HFF-Myc (cell line): ENCODE measurements around the gene UTRN.

Experiments used
- DNase-seq: peaks from one replicate; pipeline ENCODE4 v3.0.0-alpha.2; 2011; ENCODE audit warnings: low read depth; ENCODE audit errors: extremely low read depth
- H3K4me3 ChIP-seq: replicated peaks from 2 replicates; pipeline ENCODE4 v1.5.1; 2011; ENCODE audit warnings: low read depth, mild to moderate bottlenecking, control low read depth, low read length
- TF ChIP-seq, protein P1 (sequence below): IDR thresholded peaks from 2 replicates; pipeline ENCODE4 v1.5.1; 2012; ENCODE audit warnings: mild to moderate bottlenecking, low read depth, low read length, control low read depth; ENCODE audit errors: missing control alignments

UTRN gene

DNA sequence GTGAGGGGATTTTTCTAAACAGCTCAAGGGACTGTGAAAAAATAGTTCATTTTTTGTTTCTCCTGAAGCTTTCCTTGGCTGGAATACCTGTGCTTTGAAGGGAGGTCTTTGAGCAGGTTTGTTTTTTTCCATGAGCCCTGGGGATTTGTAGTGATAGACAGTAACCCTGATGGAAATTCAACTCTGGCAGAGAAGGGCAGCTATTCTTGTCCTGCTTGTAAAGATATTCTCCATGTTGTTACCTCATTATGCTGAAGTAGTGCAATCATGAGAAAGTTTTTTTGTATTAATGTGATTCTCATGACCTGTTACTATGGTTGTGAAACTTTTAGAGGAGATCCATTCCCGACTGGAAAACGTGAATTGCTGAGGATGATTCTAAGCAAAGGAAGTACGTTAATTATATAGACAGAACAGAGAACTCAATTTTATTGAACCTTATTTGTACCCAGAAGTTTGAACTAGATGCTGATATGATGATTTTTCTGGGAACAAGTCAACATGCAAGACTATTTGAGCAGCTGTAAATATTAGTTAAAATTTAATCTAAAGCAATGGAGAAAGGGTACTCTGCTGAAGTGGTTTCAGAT is 12.5 kb downstream of the UTRN start:
- TF ChIP-seq, protein P1, sequence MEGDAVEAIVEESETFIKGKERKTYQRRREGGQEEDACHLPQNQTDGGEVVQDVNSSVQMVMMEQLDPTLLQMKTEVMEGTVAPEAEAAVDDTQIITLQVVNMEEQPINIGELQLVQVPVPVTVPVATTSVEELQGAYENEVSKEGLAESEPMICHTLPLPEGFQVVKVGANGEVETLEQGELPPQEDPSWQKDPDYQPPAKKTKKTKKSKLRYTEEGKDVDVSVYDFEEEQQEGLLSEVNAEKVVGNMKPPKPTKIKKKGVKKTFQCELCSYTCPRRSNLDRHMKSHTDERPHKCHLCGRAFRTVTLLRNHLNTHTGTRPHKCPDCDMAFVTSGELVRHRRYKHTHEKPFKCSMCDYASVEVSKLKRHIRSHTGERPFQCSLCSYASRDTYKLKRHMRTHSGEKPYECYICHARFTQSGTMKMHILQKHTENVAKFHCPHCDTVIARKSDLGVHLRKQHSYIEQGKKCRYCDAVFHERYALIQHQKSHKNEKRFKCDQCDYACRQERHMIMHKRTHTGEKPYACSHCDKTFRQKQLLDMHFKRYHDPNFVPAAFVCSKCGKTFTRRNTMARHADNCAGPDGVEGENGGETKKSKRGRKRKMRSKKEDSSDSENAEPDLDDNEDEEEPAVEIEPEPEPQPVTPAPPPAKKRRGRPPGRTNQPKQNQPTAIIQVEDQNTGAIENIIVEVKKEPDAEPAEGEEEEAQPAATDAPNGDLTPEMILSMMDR = no peak
- DNase-seq = no peak
- no peak overlapping the region for H3K4me3 ChIP-seq

DNA sequence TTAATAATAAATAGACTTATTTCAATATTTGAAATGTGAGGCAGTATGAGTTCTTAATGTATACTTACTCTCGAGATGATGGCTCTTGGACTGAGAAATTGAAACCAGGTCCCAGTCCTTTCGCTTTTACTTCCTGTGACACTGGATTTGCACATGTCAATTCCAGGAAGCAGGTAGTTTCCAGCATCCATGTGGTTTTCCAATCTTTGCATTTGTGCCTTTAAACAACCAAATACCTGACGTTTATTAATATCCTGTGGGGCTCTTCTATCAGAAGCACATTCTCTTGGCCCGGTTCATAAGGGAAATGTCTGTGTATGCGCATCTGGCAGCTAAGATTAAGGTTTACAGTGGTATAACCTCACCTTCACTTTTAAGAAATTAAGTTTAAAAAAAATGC is 13.1 kb downstream of the UTRN start:
- H3K4me3 ChIP-seq = no peak overlapping the region
- TF ChIP-seq, protein P1 = no peak
- no peak for DNase-seq

DNA sequence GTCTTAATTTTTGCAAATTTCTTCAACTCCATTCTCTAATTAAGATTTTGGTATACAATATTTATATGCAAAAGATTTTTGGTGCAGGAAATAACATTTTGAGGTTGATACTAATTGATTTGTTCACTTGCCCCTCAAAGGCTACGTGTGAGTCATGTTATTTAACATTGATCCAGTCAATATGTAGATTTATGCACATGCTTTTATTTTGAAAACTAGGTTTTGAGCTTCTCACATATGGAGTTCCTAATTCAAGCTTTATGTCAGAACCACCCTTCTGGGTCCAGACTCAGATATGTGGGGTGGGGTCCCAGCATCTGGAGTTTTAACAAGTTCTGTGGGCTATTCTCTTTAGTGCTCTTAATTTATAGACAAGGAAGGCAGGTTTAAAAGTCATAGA is 13.8 kb downstream of the UTRN start:
- no peak for DNase-seq
- TF ChIP-seq, protein P1 = no peak
- H3K4me3 ChIP-seq = no peak overlapping the region

DNA sequence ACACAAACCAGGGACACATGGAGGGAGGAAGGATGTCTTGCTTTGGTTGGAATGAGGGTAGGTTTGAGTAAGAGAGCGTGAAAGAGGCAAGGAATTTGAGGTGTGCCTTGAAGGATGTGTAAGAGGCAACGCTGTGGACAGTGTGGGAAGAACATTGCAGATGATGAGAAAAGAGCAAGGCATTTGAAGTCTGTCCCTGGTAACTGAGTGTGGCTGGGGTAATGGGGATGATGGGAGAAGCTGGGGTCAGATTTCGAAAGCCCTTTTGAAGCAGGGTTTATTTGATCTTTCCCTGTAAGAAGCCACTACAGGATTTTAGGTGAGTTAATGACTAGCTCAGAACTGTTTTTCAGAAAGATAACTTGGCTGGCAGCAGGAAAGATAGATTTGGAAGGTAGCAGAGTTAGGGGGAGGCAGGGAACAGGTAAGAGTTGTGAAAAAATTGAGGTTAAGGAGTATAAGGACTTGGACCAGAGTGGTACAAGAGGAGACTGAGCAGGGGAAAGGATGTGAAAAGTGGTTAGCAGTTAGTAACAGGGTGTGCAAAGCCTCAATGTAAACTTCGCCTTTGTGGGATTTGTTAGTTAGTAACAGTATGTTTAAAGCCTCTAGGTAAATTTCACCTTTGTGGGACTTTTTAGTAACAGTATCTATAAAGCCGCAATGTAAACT is 17.7 kb downstream of the UTRN start:
- TF ChIP-seq, protein P1 = no peak
- no peak overlapping the region for H3K4me3 ChIP-seq

DNA sequence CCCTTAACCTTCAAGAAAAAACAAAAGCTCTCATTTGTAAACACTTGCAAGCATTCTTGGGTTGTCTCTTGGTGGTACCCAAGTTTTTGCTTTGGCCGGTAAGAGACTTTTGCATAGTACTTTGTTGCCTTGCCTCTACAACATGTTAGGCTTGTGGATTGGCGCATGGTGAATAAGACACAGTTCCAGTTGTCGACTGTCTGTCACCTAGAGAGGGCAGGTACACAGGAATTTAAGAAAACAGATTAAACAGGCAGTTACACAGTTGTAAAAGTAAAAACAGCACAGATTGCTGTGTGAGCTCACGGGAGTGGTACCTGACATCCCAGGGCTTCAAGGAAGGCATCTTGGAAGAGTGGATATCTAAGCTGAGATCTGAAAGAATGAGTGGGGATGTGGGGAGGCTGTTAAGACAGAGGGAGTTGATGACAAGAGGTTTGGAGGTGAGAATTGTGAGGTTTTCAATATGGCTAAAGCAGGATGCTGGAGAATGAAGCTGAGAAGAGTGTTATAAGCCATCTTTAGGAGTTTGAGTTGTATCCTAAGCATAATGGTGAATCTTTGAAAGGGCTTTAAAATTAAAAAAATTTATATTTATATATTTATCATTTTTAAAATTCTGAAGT is 19.2 kb downstream of the UTRN start:
- no peak overlapping the region for H3K4me3 ChIP-seq
- DNase-seq = no peak
- TF ChIP-seq, protein P1 = no peak

More for the DNA sequence above, 17.7 kb downstream of the UTRN start:
- DNase-seq = no peak

DNA sequence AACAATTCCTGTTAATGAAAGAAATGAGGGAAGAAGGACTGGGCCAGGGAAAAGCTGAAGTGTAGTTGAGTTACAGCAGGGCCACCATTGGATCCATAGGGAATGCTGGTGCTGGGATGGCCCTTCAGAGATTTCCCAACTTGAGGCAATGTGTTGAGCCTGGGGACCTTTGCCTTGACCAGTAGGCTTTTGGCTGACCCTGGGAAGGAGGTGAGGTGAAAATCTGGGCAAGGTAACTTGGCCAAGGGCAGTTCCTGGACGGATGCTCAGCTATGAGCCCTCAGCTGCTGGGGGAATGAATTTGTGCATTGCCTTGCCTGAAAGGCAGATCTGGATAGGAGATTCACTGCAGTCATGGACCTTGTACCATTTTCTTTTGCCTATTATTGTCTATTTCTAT is 20.4 kb downstream of the UTRN start:
- no peak for DNase-seq
- TF ChIP-seq, protein P1 = no peak
- H3K4me3 ChIP-seq = no peak overlapping the region

DNA sequence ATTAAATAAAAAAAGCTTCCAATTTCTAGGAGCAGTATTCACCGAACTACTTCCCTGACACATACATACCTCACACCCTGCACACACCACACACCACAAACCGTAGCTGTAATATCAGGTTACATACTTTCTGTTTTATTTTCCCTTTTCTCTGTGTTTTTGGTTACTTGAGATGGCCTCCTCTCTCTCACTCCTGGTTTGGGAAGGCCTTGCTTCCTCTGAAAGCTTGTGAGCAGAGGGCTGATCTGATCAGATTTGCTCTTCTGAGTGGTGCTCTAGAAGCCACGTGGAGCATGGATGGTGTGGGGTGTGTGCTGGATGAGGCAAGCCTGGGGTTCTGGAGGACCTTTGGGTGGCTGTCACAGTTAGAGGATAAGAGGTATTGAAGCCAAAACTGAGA is 20.9 kb downstream of the UTRN start:
- no peak for DNase-seq
- H3K4me3 ChIP-seq = no peak overlapping the region
- TF ChIP-seq, protein P1 = no peak
